Nephron (organoid): Measurements from ENCODE around the gene RGS6.

Experiments used
- H3K27ac Mint-ChIP-seq, 3 experiments: 2 replicates each; pipeline ENCODE4 v1.8.0; 2020; ENCODE audit warnings: mixed read lengths in 3 of 3, mild to moderate bottlenecking in 2 of 3, moderate library complexity in 1 of 3
- H3K27me3 Mint-ChIP-seq: 2 replicates; pipeline ENCODE4 v1.8.0; 2021; ENCODE audit warnings: low read depth, mild to moderate bottlenecking, moderate library complexity, mixed read lengths
- H3K36me3 Mint-ChIP-seq: 2 replicates; pipeline ENCODE4 v1.8.0; 2020; ENCODE audit warnings: low read depth, mixed read lengths
- H3K4me1 Mint-ChIP-seq: 2 replicates; pipeline ENCODE4 v1.8.0; 2020; ENCODE audit warnings: mixed read lengths
- H3K4me3 Mint-ChIP-seq, 3 experiments: 2 replicates each; pipeline ENCODE4 v1.8.0; 2020; ENCODE audit warnings: mild to moderate bottlenecking in 3 of 3, mixed read lengths in 3 of 3, moderate library complexity in 2 of 3
- H3K9me3 Mint-ChIP-seq: 2 replicates; pipeline ENCODE4 v1.8.0; 2020; ENCODE audit warnings: mixed read lengths
- TF ChIP-seq, protein P1 (sequence below), 3 experiments: fragments of 200-600 bp; sonication (generic); IDR thresholded peaks; one replicate each; pipeline ENCODE4 v1.5.0; 2021; ENCODE audit warnings: antibody characterized with exemption in 3 of 3; ENCODE audit not compliant: unreplicated experiment in 3 of 3

RGS6 gene

DNA sequence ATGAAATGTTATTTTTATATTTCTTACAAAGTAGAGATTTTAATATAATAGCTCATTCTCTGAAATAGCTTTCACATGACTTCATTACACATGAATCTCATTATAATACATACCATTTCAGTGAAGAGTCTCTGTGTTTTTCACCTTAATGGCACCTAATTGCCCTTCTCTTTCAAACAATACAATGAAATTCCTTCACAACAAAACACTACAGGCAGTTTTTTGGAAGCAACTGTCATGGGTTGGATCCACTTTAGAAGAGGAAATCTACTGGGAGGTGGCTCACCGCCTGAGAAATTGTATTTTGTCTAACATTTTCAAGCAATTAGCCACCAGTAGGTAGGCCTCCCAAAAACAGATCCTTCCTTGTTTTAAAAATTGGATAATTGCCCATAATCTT lies 40.3 kb upstream of the RGS6 start:
- H3K4me1 Mint-ChIP-seq: peaks cover 8% of the 10 kb centered on the region
- peaks cover 4% of the 10 kb centered on the region for H3K36me3 Mint-ChIP-seq
- H3K9me3 Mint-ChIP-seq: peaks cover 19% of the 10 kb centered on the region
- TF ChIP-seq, protein P1, sequence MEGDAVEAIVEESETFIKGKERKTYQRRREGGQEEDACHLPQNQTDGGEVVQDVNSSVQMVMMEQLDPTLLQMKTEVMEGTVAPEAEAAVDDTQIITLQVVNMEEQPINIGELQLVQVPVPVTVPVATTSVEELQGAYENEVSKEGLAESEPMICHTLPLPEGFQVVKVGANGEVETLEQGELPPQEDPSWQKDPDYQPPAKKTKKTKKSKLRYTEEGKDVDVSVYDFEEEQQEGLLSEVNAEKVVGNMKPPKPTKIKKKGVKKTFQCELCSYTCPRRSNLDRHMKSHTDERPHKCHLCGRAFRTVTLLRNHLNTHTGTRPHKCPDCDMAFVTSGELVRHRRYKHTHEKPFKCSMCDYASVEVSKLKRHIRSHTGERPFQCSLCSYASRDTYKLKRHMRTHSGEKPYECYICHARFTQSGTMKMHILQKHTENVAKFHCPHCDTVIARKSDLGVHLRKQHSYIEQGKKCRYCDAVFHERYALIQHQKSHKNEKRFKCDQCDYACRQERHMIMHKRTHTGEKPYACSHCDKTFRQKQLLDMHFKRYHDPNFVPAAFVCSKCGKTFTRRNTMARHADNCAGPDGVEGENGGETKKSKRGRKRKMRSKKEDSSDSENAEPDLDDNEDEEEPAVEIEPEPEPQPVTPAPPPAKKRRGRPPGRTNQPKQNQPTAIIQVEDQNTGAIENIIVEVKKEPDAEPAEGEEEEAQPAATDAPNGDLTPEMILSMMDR (IDR thresholded peaks at IDR 0.05; ENCODE audit: unreplicated experiment in 3 of 3): no peak
- H3K4me3 Mint-ChIP-seq: no peak overlapping the region
- no peaks in the 10 kb centered on the region for H3K27me3 Mint-ChIP-seq
- peak overlapping the region in 1 of 3 experiments; percentile 1 for H3K27ac Mint-ChIP-seq

DNA sequence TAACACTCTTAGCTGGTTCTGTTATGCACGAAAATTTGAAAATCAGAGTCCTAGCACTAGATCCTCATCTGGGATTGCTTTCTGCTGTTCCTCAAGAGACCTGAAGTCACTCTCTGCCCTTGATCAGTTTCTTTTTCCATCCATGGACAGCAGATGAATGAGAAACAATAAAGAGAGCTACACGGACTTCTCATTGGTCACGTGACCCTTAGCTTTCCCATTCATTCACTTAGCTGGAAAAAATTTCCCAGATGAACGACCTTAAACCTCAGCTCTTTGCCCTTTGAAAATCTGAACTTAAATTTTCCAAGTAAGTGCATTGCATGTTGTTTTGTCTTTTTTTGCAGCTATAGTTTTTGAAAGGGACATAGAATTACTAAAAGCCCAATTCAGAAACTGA lies 27.2 kb upstream of the RGS6 start:
- no peaks in the 10 kb centered on the region for H3K36me3 Mint-ChIP-seq
- no peak overlapping the region for H3K4me3 Mint-ChIP-seq
- H3K9me3 Mint-ChIP-seq: no peaks in the 10 kb centered on the region
- H3K27ac Mint-ChIP-seq: no peak overlapping the region
- H3K4me1 Mint-ChIP-seq: peaks cover 29% of the 10 kb centered on the region
- H3K27me3 Mint-ChIP-seq: peaks cover 28% of the 10 kb centered on the region
- TF ChIP-seq, protein P1 (IDR thresholded peaks at IDR 0.05; ENCODE audit: unreplicated experiment in 3 of 3): no peak

DNA sequence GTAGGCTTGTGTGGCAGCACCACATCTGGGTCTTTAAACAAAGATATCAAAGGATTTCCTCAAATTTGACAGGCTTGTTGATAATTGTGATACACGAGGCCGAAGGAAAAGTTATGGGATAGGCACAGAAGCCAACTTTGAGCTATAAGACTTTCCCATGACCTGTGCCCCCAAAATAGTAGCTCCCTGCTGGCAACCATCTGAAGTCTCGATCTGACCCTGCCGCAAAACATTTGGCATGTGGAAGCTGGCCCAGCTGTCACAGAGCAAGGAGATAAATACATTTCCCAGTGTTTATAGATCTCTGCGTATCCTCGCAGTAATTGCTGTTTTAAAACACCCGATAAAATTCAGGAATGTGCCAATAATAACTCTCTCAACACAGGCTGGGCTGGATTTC lies 26.4 kb upstream of the RGS6 start:
- H3K9me3 Mint-ChIP-seq: no peaks in the 10 kb centered on the region
- H3K4me1 Mint-ChIP-seq: peaks cover 29% of the 10 kb centered on the region
- H3K27me3 Mint-ChIP-seq: peaks cover 27% of the 10 kb centered on the region
- TF ChIP-seq, protein P1 (IDR thresholded peaks at IDR 0.05; ENCODE audit: unreplicated experiment in 3 of 3): no peak
- H3K27ac Mint-ChIP-seq: no peak overlapping the region
- H3K36me3 Mint-ChIP-seq: no peaks in the 10 kb centered on the region
- H3K4me3 Mint-ChIP-seq: no peak overlapping the region

DNA sequence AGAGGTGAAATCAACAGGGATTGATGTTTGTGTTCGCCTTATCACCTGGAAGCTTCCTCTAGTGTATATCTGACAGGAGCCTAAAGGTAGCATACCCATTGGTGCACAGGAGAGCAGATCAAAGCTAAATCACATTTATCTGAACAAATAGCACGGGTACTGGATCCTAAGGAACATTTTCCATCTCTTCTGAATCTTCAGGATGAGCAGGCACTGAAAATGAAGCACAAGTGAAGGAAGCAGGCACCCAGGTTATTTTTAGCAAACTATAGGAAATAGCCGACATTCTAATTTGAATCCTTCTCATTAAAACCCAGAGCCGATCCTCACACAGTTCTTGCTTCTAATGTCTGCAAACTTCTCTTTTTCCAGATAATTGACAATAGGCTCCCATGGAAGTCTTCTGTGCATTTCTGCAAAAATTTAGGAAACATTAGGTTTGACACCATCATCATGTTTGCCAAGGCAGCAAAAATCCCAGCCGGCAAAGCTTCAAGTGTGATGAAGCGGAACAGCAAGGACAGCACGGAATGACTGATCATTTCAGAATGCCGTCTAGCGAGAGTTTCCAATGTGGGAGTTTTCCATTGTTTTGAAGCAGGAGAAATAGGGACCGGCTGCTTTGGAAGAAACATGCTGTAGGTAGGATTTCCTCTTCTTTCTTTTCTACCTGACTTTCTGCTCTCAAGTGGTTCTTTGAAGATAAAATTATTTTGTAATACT lies 24.3 kb upstream of the RGS6 start:
- Mint-ChIP-seq H3K27ac (no peak overlapping the region), H3K4me1 (peaks cover 34% of the 10 kb centered on the region), H3K27me3 (peaks cover 27% of the 10 kb centered on the region), H3K9me3 (no peaks in the 10 kb centered on the region), H3K36me3 (no peaks in the 10 kb centered on the region), H3K4me3 (no peak overlapping the region)
- TF ChIP-seq, protein P1 (IDR thresholded peaks at IDR 0.05; ENCODE audit: unreplicated experiment in 3 of 3): no peak

DNA sequence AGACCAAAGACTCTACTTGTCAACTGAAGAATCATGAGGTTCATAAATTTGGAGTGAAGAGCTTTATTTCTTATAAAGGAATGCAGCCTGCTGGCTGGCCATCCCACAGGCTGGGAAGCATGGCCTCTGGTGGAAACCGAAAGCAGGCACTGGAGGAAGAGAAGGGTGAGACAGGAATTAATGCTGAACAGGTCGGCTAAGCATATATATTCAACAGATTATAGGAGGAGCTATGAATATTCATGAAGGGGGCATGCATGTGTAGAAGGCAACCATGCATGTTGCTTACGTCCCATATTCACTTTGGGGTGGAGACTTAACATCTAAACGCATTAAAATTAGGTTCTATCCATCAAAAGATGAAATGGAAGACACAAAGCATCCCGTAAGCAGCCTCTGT lies 20.6 kb upstream of the RGS6 start:
- TF ChIP-seq, protein P1 (IDR thresholded peaks at IDR 0.05; ENCODE audit: unreplicated experiment in 3 of 3): no peak

DNA sequence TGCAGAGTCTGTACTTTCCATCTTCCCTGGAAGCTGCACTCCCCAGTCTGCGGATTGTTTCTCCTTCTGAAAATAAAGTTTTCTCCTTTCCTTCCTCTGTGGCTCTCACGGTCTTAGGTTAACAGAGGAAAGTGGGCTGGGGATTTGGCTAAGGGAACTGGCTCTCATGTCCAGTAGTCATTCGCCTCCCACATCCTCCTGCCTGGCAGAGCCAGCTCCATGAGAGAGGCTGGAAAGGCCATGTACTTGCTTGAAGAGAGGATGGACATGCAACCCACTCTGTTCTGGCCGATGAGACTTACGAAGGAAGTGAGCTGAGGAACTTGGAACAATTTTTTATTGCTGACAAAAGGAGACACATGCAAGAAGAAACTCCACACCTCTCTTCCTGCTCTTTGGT lies 18.9 kb upstream of the RGS6 start:
- TF ChIP-seq, protein P1 (IDR thresholded peaks at IDR 0.05; ENCODE audit: unreplicated experiment in 3 of 3): no peak

More for the DNA sequence above, 20.6 kb upstream of the RGS6 start:
- H3K27ac Mint-ChIP-seq: peak overlapping the region in 2 of 3 experiments; percentile 9 to 10
- H3K36me3 Mint-ChIP-seq: no peaks in the 10 kb centered on the region
- H3K9me3 Mint-ChIP-seq: no peaks in the 10 kb centered on the region
- H3K27me3 Mint-ChIP-seq: peaks cover 15% of the 10 kb centered on the region
- no peak overlapping the region for H3K4me3 Mint-ChIP-seq
- H3K4me1 Mint-ChIP-seq: peaks cover 23% of the 10 kb centered on the region

More for the DNA sequence above, 18.9 kb upstream of the RGS6 start:
- H3K27me3 Mint-ChIP-seq: peaks cover 11% of the 10 kb centered on the region
- H3K27ac Mint-ChIP-seq: peak overlapping the region in 1 of 3 experiments; percentile 26
- H3K4me3 Mint-ChIP-seq: no peak overlapping the region
- peaks cover 11% of the 10 kb centered on the region for H3K4me1 Mint-ChIP-seq
- H3K9me3 Mint-ChIP-seq: no peaks in the 10 kb centered on the region
- no peaks in the 10 kb centered on the region for H3K36me3 Mint-ChIP-seq
